TTC549 (cell line): ENCODE results near the gene RARA.
"Not testable (repeated sequence)": the region's sequence is repeated elsewhere in the genome, so short reads cannot be mapped to it uniquely, and the experiment has no call there.

Experiments
- FAIRE-seq: peaks from 2 replicates; lab custom pipeline; 2012; peaks lifted over from hg19 to GRCh38; lab: Jason Lieb, UNC

RARA gene

DNA sequence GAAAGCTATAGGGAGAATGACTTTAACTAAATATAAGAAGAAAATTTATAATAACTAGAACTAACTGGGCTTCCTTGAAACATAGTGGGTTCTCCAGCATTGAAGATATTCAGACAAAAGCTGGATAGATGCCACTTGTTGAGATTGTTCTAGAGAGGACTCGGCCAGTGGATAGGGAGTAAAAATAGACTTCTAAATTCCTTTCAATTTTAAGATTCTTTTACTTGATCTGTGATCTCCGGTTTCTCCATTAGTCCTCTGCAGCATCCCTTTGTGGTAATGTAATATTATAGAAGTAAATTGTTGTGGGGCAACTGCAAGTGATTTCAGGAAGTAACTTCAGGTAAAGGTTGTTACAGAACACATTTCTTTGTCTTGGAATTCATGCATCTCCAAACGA, 10.3 kb upstream of the RARA start:
- FAIRE-seq, result no peak

DNA sequence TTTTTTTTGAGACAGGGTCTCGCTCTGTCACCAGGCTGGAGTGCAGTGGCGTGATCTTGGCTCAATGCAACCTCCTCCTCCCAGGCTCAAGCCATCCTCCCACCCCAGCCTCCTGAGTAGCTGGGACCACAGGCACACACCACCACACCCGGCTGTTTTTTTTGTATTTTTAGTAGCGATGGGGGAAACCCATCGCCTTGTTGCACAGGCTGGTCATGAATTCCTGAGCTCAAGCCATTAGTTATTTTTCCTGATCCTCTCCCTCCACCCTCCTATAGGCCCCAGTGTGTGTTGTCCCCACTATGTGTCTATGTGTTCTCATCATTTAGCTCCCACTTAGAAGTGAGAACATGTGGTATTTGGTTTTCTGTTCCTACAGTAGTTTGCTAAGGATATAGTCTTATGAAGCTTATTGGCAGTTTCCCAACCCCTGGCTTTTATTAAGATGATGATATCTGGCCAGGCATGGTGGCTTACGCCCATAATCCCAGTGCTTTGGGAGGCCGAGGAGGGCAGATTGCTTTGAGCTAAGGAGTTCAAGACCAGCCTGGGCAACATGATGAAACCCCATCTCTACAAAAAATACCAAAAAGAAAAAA, 9.7 kb upstream of the RARA start:
- not testable (repeated sequence) for FAIRE-seq

DNA sequence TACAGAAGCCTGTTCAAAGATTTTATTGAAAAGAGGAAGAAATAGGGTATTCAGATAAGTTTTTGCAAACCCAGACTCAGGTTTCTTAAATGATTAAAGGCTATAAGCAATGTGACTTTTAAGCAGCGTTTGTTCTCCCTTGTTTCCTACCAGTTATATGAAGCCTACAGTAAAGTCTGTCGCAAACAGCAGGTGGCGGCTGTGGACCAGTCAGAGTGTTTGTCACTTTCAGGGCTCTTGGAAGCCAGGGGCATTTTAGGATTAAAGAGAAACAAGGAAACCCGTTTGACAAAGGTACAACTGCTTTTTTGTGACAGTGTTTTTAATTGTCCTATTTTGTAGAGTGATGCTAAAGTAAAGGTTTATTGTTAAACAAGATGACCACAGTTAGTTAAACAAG, 7.7 kb upstream of the RARA start:
- FAIRE-seq, result no peak

DNA sequence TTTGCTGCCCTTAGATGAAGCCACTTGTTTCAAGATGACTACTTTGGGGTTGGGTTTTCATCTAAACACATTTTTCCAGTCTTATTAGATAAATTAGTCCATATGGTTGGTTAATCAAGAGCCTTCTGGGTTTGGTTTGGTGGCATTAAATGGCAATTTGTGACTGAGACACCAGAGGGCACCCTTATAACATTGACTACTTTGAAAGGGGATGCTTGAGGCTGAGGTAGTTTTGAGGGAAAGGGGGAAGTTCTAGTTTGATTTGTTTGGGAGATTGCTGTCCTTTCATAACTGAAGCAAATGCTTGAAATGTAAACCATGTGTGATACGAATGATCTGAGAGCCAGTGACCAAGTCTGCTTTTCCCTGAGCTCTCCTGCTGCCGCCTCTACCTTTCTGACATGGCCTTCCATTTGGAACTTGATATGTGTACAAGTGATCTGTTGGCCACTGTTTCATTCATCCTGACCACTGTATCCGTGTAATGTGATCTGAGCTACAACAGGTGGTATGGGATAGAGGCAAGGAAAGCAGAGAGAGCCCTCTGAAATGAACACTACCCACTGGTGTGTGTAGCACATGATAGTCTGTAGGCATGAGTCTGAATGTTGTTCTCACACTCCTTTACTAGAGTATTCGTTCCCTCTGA, 5.8 kb upstream of the RARA start:
- peak; percentile 5 for FAIRE-seq

DNA sequence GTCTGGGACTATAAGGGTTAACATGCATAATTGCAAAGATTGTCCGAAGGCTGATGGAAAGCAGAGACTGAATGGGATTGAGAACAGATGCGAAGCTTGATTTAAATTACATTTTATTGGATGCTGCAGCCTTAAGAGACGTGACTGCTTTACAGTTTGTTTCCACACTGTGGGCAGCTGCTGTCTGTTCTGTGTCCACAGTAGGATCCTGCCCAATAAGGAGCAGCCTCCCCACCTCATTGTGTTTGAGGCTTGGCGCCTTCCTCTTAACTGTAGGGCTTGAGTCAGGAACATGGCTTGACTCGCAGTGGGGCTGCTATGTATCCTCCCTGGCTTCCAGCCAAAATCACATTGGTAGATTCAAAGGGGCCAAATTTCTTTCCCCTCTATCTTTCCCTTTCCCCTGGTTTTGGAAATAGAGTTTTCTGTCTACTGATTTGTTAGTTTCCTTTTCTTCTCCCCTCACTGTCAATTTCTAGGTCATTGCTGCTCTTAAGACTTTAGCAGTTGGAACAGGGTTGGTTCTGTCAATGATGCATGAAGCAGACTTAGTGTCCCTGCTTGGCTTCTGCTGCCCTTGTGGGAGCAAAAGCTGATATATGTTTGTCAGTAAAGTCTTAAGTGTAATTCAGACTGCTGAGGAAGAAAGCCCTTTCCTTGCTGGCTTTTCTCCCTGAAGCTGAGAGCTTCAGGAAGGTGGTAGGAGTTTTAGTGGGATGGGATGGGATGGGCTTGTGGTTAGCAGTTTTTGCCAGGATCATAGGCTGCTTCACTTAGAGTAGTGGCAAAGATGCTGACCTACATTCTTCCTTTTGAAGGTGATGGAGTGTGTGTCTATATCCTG, 5.0 kb upstream of the RARA start:
- FAIRE-seq, result no peak

DNA sequence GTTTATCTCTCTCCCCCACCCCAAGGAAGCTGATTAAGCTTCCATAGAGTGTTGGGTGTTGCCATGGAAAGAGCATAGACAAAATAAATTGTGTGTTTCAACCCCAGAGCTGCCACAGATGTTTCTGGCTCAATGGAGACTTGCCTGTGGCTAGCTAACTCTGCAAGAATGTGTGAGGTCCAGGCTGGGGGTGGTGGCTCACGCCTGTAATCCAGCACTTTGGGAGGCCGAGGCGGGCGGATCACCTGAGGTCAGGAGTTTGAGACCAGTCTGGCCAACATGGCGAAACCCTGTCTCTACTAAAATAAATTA, 4.5 kb upstream of the RARA start:
- not testable (repeated sequence) for FAIRE-seq

DNA sequence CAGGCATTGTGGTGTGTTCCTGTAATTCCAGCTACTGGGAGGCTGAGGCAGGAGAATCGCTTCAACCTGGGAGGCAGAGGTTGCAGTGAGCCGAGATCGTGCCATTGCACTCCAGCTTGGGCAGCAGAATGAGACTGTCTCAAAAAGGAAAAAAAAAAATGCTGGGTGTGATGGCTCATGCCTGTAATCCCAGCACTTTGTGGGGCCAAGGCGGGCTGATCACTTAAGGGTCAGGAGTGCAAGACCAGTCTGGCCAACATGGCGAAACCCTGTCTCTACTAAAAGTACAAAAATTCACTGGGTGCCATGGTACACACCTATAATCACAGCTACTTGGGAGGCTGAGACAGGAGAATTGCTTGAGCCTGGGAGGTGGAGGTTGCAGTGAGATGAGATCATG, 4.1 kb upstream of the RARA start:
- not testable (repeated sequence) for FAIRE-seq

DNA sequence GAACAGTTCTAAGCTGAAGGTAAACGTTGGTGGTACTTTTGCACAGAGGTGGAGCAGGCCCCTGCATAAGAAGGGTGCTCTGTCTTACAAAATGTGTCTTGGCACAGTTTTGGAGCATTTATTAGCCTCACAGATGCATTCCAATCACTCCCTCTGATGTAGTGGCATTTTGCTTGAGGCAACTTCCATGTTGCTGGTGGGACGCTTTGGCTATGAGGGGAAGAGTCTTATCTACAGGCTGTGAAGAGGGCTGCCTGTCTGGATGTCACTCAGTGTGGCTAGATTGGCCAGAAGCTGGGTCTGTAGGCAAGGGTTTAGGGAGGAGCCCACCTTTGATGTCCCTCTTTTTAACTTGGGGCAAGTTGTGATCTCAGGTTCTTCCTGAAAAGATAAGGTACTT, 2.6 kb upstream of the RARA start:
- no peak for FAIRE-seq

DNA sequence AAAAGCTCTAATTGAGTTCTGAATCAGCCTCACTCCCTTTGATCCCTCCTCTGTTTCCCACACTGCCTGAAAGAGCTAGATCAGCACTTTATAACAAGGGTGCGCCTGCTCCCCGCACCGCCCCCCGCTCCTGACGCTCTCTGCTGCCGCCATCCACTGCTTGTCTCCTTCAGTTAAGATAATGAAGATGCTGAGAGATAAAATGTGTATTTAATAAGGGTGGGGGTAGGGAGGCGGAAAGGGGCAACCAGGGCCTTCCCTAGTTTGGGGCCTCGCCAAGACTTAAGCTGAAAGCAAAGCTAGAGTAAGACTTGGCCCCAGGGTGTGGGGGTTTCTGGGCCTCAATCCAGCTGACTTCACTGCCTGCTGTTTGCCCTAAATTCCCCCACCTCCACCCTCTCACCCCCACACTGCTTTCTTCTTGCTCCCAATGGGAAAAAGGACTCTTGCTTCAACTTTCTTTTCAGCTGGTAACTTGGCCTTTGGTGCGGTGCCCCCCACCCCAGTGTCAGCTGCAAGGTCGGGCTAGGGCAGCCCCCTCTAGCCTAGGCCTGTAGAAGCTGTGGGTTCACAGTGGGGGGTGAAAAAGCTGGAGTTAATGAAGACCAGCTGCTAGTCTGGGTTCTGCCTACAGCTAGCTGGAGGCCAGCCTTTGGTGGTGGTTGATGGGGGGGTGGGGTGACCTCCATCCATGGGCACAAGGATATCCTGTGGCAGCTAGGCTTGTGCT, 1.8 kb upstream of the RARA start:
- no peak for FAIRE-seq

DNA sequence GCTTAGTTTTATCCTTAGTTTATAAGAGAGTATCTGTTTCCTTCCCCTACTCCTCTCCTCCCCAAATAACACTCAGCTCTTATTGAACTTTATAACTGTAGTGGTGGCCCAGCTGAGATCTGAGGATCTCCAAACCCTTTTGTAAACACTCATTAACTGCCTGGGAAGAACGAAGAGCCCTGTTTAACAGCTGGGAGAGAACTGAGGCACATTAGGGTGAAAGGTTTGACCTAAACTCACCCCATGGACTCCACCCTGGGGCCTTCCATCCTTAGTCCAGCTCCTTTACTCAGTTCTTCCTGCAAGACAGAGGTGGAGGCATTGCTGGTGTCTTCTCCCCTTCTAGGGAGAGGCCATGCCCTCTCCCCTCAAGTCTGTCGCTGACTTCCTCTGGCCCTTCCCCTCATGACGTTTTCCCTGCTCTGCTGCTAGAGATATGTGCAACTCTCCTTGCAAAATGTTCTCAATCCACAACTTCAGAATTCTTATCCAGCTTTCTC, 1.2 kb upstream of the RARA start:
- FAIRE-seq, result no peak

DNA sequence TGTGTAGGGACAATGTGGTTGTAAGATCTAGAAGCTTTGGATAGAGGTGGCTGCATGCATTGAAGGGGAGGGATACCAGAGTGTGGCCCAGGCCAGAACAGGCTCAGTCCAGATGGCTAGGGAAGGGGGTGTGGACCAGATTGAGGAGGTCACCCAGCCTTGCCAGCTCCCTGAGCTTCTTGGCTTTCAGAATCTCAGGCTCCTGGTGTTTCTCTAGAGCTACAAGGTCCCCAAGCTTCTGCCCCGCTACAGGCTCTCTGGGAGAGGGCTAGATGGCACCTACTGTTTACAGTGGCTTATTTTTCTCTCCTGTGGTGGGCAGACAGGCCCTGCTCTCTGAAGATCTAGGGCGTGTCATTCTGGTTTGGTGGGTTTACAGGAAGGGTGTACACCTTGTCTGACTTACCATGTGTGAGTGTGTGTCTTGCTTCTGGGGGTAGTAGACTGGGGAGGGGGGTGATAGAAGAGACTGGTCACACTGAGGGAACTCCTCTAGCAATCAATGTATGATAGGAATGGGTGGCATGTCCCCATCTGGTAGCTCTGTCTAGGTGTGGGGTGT, 1.1 kb downstream of the RARA start:
- no peak for FAIRE-seq

DNA sequence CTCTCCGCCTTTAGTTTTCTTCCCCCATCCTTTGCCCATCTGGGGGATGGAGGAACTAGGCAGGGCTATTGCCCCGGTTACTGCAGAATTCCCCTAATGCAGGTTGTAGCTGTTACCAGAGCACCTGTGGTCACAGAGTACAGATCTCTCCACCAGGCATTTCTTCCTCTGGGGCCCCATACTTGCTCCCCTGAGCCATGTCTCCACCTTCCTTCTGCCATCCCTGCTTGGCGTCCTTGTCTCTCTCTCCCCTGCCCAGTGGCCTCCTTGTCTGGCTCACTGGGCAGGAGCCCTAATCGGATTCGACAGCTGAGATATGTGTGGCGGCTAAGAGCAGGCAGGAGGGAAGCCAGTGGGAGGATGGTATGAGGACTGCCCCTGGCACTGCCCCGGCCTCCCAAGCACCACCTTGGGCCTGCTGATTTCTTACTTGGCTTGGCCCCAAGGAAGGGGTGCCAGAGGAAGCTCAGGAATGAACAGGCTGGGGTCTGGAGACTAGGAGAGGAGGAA, 2.0 kb downstream of the RARA start:
- no peak for FAIRE-seq

DNA sequence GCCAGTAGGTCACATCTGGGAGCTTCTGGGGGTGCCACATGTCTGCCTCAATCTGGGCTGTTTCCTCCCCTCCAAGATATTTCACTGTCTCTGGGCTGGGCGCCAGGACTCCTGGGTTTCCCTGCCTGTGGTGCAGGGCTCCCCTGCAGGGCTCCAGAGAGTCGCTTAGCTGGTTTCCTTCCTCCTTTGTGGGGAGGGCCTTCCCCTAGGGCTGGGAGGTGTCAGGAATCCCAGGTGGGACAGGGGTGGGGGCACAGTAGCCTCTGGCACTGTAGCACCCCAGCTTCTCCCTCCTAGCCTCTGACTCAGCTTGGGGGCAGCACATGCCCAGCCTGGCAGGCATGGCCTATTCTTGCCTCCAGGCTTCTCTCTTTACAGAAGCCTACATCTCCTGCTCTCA, 2.6 kb downstream of the RARA start:
- FAIRE-seq, result no peak

DNA sequence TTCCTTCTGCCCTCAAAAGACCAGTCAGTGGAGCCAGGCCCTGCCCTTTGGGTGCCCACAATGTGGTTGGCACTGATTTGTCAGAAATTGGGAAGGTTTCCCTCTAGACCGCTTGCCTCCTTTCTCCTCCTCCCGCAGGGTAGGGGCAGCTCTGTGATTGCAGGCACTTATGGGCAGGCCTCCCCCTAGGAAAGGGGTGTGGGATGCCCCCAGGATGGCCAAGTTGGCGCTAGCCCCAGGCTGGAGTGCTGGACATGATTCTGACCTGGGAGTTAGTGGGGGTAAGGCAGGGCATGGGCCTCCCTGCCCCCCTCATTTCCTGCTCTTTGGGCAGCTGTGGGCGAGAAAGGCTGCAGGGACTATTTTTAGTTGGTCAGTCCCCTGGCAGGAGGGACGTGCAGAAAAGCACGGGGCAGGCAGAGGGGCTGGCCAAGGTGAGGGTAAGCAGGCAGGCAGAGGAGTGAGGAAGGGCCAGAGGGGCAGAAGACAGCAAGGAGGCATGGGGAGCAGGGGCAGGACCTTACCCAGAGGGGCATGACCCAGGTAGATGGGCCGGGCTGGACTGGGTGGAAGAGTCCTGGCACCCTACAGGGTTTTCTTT, 3.3 kb downstream of the RARA start:
- FAIRE-seq, result no peak

DNA sequence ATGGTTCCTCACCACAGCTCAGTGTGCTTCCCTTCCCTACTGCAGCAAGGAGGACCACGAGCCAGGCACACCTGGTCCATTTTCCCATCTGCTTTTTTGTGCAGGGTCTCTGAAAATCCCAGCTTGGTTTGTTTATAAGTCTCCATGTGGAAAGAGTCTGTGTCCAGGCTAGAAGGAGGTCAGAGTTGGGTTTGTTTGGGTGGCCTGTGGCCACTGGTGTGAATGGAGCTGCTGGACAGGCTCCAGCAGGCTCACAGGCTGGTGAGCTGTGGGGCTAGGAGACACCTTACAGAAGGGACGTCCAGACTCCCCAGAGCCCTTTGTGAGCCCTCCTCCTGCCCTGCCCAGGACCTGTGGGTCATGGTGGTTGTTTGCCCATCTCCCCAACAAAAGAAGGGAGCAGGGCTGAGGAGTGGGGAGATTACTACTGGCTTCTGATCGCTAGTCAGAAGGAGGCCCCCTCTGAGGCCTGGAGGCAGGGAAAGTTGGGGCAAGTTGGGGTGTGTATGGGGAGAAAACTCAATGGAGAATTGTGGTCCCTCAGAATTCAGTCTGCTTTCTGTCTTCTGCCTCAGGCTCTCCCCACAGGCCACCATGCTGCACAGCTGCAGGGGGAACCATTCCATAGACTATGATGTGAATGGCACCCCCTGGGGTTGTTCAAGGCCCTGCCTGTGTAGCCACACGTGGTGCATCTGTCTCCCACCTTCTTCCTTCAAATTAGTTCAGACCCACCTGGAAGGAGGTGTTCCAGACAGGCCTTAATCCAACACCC, 4.1 kb downstream of the RARA start:
- FAIRE-seq, result no peak

DNA sequence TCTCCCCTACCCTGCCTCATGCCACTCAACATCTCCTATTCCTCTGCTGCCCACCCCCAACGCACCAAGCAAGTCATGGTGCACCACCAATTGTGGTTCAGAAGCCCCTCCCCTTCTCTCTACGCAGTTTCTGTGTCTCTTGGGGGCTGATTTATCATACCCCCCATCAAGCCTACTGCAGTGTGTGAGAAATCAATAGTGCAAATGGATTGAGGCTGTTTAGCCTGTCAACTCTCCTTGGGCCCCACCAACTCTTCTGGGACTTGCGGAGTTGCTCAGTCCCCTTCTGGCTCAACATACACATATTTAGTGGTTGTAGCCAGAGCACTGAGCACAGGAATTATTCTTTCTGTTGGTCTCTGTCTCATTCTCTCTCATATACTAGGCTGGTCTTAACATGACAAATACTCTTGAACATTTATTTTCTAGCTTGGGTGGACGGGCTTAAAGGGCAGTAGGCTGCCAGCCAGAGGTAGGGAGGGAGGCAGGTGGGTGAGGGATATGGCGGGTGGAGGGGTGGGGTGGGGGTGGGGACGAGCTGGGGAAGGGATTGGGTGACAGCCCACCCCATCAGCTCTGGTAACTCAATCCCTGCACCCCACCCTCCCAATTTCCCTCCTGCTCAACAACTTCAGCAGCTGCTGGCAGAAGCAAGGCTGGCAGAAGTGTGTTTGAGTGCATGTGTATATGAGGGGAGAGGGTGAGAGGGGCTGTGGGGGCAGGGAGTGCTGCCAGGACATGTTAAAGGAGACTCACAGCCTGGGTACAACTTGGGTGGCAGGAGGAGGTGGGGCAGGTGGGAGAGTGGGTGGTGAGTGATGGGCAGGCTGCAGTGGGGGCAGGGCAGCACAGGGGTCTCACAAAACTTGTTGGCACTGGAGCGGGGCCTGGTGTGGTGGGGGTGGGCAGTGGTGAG, 4.9 kb downstream of the RARA start:
- no peak for FAIRE-seq

DNA sequence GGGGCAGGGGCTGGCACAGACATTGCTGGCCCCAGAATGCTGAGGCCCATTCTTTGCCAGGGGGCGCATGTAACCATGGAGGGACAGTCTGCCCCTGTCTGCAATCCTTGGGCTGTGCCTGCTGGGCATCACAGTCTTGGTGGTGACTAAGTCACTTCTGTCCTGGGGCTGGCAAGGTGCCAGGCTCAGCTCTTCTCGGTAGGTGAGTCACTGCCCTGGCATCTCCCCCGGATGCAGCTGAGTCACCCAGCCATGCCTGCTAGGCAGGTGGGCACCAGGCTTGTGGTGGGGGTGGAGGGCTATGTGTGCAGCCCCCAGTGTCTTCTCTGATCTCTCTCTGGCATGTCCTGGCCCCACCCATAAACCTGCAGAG, 5.6 kb downstream of the RARA start:
- no peak for FAIRE-seq

DNA sequence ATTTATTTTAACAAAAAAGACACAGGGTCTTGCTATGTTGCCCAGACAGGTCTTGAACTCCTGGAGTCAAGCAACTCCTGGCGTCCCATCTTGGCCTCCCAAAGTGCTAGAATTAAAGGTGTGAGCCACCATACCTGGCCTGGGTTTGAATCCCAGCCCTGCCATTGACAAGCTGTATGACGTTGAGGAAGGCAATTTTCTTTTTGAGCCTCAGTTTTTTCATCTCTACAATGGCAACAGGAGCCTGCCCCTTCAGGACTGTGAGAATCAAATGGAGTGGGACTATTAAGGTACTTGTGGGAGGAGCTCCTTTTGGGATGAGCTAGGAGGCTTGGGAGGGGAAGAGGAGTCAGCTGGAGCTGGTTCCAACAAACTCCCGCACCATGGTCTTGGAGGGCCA, 6.2 kb downstream of the RARA start:
- no peak for FAIRE-seq

DNA sequence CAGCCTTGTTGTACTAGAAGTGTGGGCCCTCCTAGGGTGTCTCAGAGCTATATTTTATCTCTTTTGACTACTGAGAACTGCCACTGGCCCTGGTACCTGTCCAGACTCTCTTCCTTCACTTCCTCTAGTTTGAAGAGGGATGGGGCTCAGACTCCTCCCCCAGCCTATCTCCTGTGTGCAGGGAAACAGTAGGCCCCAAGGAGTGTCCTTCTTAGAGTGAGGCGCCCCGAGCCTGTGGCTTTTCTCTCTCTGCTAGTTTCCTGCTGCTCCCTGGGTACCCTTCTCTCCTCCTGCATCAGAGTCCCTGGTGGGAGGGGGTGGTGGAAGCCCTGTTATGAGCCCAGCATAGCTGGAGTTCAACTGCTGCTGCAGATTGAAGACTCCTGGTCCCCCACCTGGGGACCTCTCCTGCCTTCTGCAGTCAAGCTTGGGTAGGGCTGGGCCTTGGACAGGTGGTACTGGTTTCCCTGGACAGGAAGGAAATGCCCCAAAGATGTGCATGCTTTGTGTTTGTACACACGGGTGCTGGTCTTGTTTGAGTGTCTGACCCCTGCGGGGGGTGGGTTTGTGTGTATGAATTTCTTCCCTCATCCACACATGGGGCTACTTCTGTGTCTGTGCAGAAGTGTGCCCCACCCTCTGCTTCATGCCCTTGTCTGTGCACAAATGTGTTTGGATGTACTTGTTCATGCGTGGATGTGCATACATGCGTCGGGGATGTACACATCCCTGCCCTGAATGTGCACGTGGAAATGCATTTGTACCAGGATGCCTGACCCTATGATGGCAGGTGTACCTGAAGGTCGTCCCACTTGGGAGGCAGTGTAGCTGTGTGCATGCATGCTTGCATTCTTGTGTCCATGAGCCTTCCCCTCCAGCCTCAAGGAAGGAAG, 6.9 kb downstream of the RARA start:
- no peak for FAIRE-seq
